OCI-LY7 (cell line): ENCODE results near the gene SHISA5.

Experiments
- CTCF ChIP-seq: fragments of 200-600 bp; sonication (generic); conservative IDR thresholded peaks from 2 replicates; pipeline ENCODE4 v1.5.1; 2014; ENCODE audit warnings: mild to moderate bottlenecking, antibody characterized with exemption, low read length, moderate library complexity, mixed read lengths
- EZH2phosphoT487 ChIP-seq: fragments of 200-600 bp; sonication (generic); IDR thresholded peaks from 2 replicates; pipeline ENCODE4 v1.6.1; 2018; ENCODE audit warnings: low read depth, borderline replicate concordance, mild to moderate bottlenecking, mixed run types, antibody characterized with exemption, low read length, moderate library complexity, mixed read lengths

GRCh38 chr3:48476426-48477053 lies 27.4 kb downstream of the SHISA5 start:
- TF ChIP-seq CTCF (no peak), EZH2phosphoT487 (no peak)
